Measurements from ENCODE around the gene MRPL10.

DNA sequence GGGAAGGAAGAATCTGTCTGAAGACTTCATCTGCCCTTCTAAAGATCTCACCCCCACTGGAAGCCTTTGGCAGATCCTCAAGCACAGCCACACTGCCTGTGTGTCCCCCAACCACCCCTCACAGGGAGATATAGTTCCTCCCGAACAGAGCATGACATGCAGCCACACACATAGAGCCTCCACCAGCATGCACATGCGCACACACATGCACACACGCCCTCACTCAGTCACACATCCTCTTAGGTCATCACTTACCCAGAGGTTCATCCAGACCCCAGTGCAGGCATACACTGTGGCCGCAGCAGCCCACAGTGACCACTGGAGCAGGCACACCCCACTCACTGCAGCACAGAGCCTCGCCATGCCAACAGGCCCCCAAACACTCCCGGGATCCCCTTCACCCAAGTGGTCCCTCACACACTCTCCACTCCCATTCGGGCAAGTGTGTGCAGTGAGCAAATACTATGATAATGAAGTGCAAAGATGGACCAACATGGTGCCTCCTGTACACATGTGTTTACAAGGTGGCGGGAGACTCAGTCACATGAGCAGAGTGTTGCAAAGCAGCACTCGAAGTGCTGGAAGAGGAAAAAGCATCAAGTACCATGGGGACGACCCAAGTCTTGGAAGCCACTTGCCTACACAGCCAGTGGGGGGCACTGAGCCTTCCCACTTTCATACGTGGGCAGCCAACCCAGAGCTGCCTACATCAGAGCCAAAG lies 36.6 kb upstream of the MRPL10 start:
- TF ChIP-seq, protein P1, sequence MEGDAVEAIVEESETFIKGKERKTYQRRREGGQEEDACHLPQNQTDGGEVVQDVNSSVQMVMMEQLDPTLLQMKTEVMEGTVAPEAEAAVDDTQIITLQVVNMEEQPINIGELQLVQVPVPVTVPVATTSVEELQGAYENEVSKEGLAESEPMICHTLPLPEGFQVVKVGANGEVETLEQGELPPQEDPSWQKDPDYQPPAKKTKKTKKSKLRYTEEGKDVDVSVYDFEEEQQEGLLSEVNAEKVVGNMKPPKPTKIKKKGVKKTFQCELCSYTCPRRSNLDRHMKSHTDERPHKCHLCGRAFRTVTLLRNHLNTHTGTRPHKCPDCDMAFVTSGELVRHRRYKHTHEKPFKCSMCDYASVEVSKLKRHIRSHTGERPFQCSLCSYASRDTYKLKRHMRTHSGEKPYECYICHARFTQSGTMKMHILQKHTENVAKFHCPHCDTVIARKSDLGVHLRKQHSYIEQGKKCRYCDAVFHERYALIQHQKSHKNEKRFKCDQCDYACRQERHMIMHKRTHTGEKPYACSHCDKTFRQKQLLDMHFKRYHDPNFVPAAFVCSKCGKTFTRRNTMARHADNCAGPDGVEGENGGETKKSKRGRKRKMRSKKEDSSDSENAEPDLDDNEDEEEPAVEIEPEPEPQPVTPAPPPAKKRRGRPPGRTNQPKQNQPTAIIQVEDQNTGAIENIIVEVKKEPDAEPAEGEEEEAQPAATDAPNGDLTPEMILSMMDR (IDR thresholded peaks at IDR 0.05): no peak
- TF ChIP-seq POLR2A (IDR thresholded peaks at IDR 0.05): no peak
- TF ChIP-seq POLR2AphosphoS5 (IDR thresholded peaks at IDR 0.05): no peak

All from breast epithelium (tissue), 3 donors.